Measurements from ENCODE around the gene UBE2C.
A peak's percentile ranks its signal among the peaks of the same experiment; 100 is the strongest.

The UBE2C gene

GRCh38 chr20:45798935-45799642 is 13.4 kb upstream of the UBE2C start:
- no peak overlapping the region for H2BK5ac ChIP-seq (ENCODE audit: low read depth, low read length, poor library complexity, severe bottlenecking)
- no peak overlapping the region for H4K8ac ChIP-seq (ENCODE audit: low read length)
- no peak overlapping the region for H2BK12ac ChIP-seq (ENCODE audit: low read length in 2 of 2)
- 37% methylated on average over 4 of the region's 4 CpGs for WGBS
- H3K14ac ChIP-seq (ENCODE audit: low read length in 2 of 2) = no peak overlapping the region
- H3K36me3 ChIP-seq (ENCODE audit: control insufficient read depth in 1 of 2, insufficient read depth in 2 of 2, low read depth in 1 of 2, low read length in 2 of 2) = peaks cover 37 to 68% of the 10 kb centered on the region in 2 experiments
- H2BK120ac ChIP-seq (ENCODE audit: low read depth, low read length) = no peak overlapping the region
- DNase-seq = peak; percentile 69
- H2AK5ac ChIP-seq (ENCODE audit: low read length, severe bottlenecking) = no peak overlapping the region
- H2BK15ac ChIP-seq (ENCODE audit: low read depth, poor library complexity, severe bottlenecking) = no peak overlapping the region
- H2AFZ ChIP-seq (ENCODE audit: low read depth, low read length) = no peak overlapping the region
- no peak overlapping the region for H3K18ac ChIP-seq (ENCODE audit: low read depth in 1 of 2, low read length in 2 of 2)
- H3K4me1 ChIP-seq (ENCODE audit: control insufficient read depth, insufficient read depth, low read depth, low read length) = no peaks in the 10 kb centered on the region
- H3K79me1 ChIP-seq (replicated peaks; ENCODE audit: low read length, poor library complexity, severe bottlenecking) = peaks cover 16% of the 10 kb centered on the region
- no peaks in the 10 kb centered on the region for H3K9me3 ChIP-seq (ENCODE audit: control insufficient read depth, low read length)
- no peak overlapping the region for H3K4ac ChIP-seq (ENCODE audit: low read depth in 1 of 2, low read length in 2 of 2)
- no peak overlapping the region for H3K4me3 ChIP-seq (ENCODE audit: insufficient read depth in 1 of 2, low read depth in 1 of 2, low read length in 2 of 2)
- H3K27ac ChIP-seq (ENCODE audit: low read length, poor library complexity, severe bottlenecking) = no peak overlapping the region
- no peak overlapping the region for H3K4me2 ChIP-seq (ENCODE audit: low read length, poor library complexity, severe bottlenecking)
- H3K27me3 ChIP-seq (ENCODE audit: control insufficient read depth in 1 of 2, insufficient read depth in 1 of 2, low read length in 2 of 2) = no peaks in the 10 kb centered on the region
- H3K23ac ChIP-seq (ENCODE audit: low read length in 2 of 2) = no peak overlapping the region
- peak overlapping the region; percentile 26 for H3K9ac ChIP-seq (ENCODE audit: low read length)
- H4K91ac ChIP-seq (ENCODE audit: low read length) = no peak overlapping the region

- H3K27ac ChIP-seq (ENCODE audit: low read length, poor library complexity, severe bottlenecking) = no peak overlapping the region
- no peak overlapping the region for H2BK12ac ChIP-seq (ENCODE audit: low read length in 2 of 2)
- no peak overlapping the region for H2BK120ac ChIP-seq (ENCODE audit: low read depth, low read length)
- no peaks in the 10 kb centered on the region for H3K9me3 ChIP-seq (ENCODE audit: control insufficient read depth, low read length)
- H3K18ac ChIP-seq (ENCODE audit: low read depth in 1 of 2, low read length in 2 of 2) = no peak overlapping the region
- 95% methylated on average over 7 of the region's 7 CpGs for WGBS
- H2AK5ac ChIP-seq (ENCODE audit: low read length, severe bottlenecking) = no peak overlapping the region
- peaks cover 12% of the 10 kb centered on the region for H3K79me1 ChIP-seq (replicated peaks; ENCODE audit: low read length, poor library complexity, severe bottlenecking)
- H3K23ac ChIP-seq (ENCODE audit: low read length in 2 of 2) = no peak overlapping the region
- no peak overlapping the region for H4K91ac ChIP-seq (ENCODE audit: low read length)
- H3K27me3 ChIP-seq (ENCODE audit: control insufficient read depth in 1 of 2, insufficient read depth in 1 of 2, low read length in 2 of 2) = no peaks in the 10 kb centered on the region
- H3K4me2 ChIP-seq (ENCODE audit: low read length, poor library complexity, severe bottlenecking) = no peak overlapping the region
- no peak for DNase-seq
- no peak overlapping the region for H2BK15ac ChIP-seq (ENCODE audit: low read depth, poor library complexity, severe bottlenecking)
- no peak overlapping the region for H3K4ac ChIP-seq (ENCODE audit: low read depth in 1 of 2, low read length in 2 of 2)
- H3K9ac ChIP-seq (ENCODE audit: low read length) = no peak overlapping the region
- H4K8ac ChIP-seq (ENCODE audit: low read length) = no peak overlapping the region
- H2BK5ac ChIP-seq (ENCODE audit: low read depth, low read length, poor library complexity, severe bottlenecking) = no peak overlapping the region
- H3K14ac ChIP-seq (ENCODE audit: low read length in 2 of 2) = no peak overlapping the region
- no peaks in the 10 kb centered on the region for H3K4me1 ChIP-seq (ENCODE audit: control insufficient read depth, insufficient read depth, low read depth, low read length)
- H3K4me3 ChIP-seq (ENCODE audit: insufficient read depth in 1 of 2, low read depth in 1 of 2, low read length in 2 of 2) = no peak overlapping the region
- peaks cover 42 to 69% of the 10 kb centered on the region in 2 experiments for H3K36me3 ChIP-seq (ENCODE audit: control insufficient read depth in 1 of 2, insufficient read depth in 2 of 2, low read depth in 1 of 2, low read length in 2 of 2)
- H2AFZ ChIP-seq (ENCODE audit: low read depth, low read length) = no peak overlapping the region
Measured at GRCh38 chr20:45801851-45802250, 10.6 kb upstream of the UBE2C start.

DNA sequence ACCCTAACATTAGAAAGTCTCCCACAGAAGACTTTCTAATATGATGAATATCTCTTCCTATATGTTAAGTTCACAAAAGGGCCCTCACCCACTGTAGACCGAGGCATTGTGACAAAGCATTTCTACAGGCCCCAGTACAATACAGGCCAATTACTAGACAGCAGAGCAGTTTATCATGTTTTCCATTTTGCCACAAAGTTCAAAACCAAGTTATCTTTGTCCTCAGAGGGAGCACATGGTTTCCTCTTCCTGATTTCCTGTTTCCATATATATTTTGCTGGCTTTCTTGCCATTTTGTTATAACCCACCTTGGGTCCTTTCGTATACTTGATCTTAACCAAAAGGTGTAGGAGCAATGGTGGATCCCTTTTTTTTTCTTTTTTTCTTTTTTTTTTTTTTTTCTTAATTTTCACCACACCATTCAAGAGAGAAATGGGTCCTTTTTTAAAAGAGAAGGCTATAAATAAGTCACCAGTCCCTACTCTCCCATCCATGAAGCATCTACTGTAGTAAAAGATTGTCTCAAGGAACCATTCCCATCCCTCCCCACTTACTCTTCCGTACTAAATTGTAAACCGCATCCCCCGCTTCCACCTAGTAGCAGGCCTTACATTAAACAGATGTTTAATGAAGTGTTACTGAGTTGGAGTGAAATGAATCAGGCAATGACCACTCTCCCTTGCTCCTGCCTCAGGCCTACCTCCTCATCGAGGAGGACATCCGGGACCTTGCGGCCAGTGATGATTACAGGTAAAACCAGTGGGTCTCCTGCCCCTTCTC is 2.1 kb upstream of the UBE2C start:
- no peak overlapping the region for H2AK5ac ChIP-seq (ENCODE audit: low read length, severe bottlenecking)
- no peak overlapping the region for H2BK5ac ChIP-seq (ENCODE audit: low read depth, low read length, poor library complexity, severe bottlenecking)
- H3K14ac ChIP-seq (ENCODE audit: low read length in 2 of 2) = no peak overlapping the region
- H2BK15ac ChIP-seq (ENCODE audit: low read depth, poor library complexity, severe bottlenecking) = no peak overlapping the region
- H3K27me3 ChIP-seq (ENCODE audit: control insufficient read depth in 1 of 2, insufficient read depth in 1 of 2, low read length in 2 of 2) = no peaks in the 10 kb centered on the region
- H3K79me1 ChIP-seq (replicated peaks; ENCODE audit: low read length, poor library complexity, severe bottlenecking) = peaks cover 14% of the 10 kb centered on the region
- H3K18ac ChIP-seq (ENCODE audit: low read depth in 1 of 2, low read length in 2 of 2) = no peak overlapping the region
- no peaks in the 10 kb centered on the region for H3K9me3 ChIP-seq (ENCODE audit: control insufficient read depth, low read length)
- no peak overlapping the region for H3K27ac ChIP-seq (ENCODE audit: low read length, poor library complexity, severe bottlenecking)
- H3K9ac ChIP-seq (ENCODE audit: low read length) = no peak overlapping the region
- no peak for DNase-seq
- no peak overlapping the region for H4K91ac ChIP-seq (ENCODE audit: low read length)
- H3K4me2 ChIP-seq (ENCODE audit: low read length, poor library complexity, severe bottlenecking) = no peak overlapping the region
- H3K36me3 ChIP-seq (ENCODE audit: control insufficient read depth in 1 of 2, insufficient read depth in 2 of 2, low read depth in 1 of 2, low read length in 2 of 2) = peaks cover 39 to 62% of the 10 kb centered on the region in 2 experiments
- no peak overlapping the region for H2BK12ac ChIP-seq (ENCODE audit: low read length in 2 of 2)
- H2BK120ac ChIP-seq (ENCODE audit: low read depth, low read length) = no peak overlapping the region
- peaks cover 8% of the 10 kb centered on the region for H3K4me1 ChIP-seq (ENCODE audit: control insufficient read depth, insufficient read depth, low read depth, low read length)
- no peak overlapping the region for H3K23ac ChIP-seq (ENCODE audit: low read length in 2 of 2)
- no peak overlapping the region for H4K8ac ChIP-seq (ENCODE audit: low read length)
- no peak overlapping the region for H2AFZ ChIP-seq (ENCODE audit: low read depth, low read length)
- 95% methylated on average over 4 of the region's 8 CpGs for WGBS
- no peak overlapping the region for H3K4ac ChIP-seq (ENCODE audit: low read depth in 1 of 2, low read length in 2 of 2)
- no peak overlapping the region for H3K4me3 ChIP-seq (ENCODE audit: insufficient read depth in 1 of 2, low read depth in 1 of 2, low read length in 2 of 2)

DNA sequence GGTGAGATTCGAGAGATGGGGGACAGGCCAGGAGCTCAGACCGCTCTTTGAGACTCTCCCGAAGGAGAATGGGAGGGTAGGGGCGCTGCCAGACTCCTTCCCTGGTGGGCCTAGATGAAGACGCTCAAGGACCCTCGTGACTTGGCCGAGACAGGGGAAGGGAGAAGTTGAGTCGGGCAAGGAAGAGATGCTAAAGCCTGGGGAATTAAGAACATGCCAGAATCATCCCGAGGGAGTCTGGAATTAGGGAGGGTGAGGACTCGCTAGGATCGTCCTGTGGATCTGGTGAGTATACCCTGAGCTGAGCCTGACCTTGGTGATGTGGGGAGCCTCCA is 529 bp downstream of the UBE2C start:
- Histone ChIP-seq H3K9me3 (ENCODE audit: control insufficient read depth, low read length) (no peaks in the 10 kb centered on the region), H3K4me3 (ENCODE audit: insufficient read depth in 1 of 2, low read depth in 1 of 2, low read length in 2 of 2) (peak overlapping the region; percentile 79 to 82), H3K27ac (ENCODE audit: low read length, poor library complexity, severe bottlenecking) (no peak overlapping the region), H3K9ac (ENCODE audit: low read length) (peak overlapping the region; percentile 78), H3K4ac (ENCODE audit: low read depth in 1 of 2, low read length in 2 of 2) (peak overlapping the region in 1 of 2 experiments; percentile 10), H2BK15ac (ENCODE audit: low read depth, poor library complexity, severe bottlenecking) (no peak overlapping the region), H3K18ac (ENCODE audit: low read depth in 1 of 2, low read length in 2 of 2) (no peak overlapping the region), H3K27me3 (ENCODE audit: control insufficient read depth in 1 of 2, insufficient read depth in 1 of 2, low read length in 2 of 2) (no peaks in the 10 kb centered on the region), H2BK12ac (ENCODE audit: low read length in 2 of 2) (no peak overlapping the region), H4K8ac (ENCODE audit: low read length) (no peak overlapping the region), H3K79me1 (replicated peaks; ENCODE audit: low read length, poor library complexity, severe bottlenecking) (peaks cover 21% of the 10 kb centered on the region), H2BK120ac (ENCODE audit: low read depth, low read length) (no peak overlapping the region), H3K36me3 (ENCODE audit: control insufficient read depth in 1 of 2, insufficient read depth in 2 of 2, low read depth in 1 of 2, low read length in 2 of 2) (peaks cover 23 to 37% of the 10 kb centered on the region in 2 experiments), H3K14ac (ENCODE audit: low read length in 2 of 2) (no peak overlapping the region), H2AFZ (ENCODE audit: low read depth, low read length) (no peak overlapping the region), H3K4me2 (ENCODE audit: low read length, poor library complexity, severe bottlenecking) (peak overlapping the region; percentile 92), H2AK5ac (ENCODE audit: low read length, severe bottlenecking) (no peak overlapping the region), H3K23ac (ENCODE audit: low read length in 2 of 2) (no peak overlapping the region), H3K4me1 (ENCODE audit: control insufficient read depth, insufficient read depth, low read depth, low read length) (peaks cover 17% of the 10 kb centered on the region), H4K91ac (ENCODE audit: low read length) (no peak overlapping the region), H2BK5ac (ENCODE audit: low read depth, low read length, poor library complexity, severe bottlenecking) (no peak overlapping the region)
- WGBS = under 1% methylated on average over 11 of the region's 11 CpGs
- no peak for DNase-seq

Measured in mesenchymal stem cell (in vitro differentiated cells and primary cell).